HepG2 (cell line): ENCODE data around the gene SPRYD4. TPM values are rescaled to one million over a fixed set of nuclear protein-coding genes. Genes with fewer than 3 reads are reported as not detected.

Experiments
- ARNTL ChIP-seq: sonication (generic); formaldehyde crosslinking; IDR thresholded peaks from 2 replicates; pipeline ENCODE4 v1.4.0; 2020; ENCODE audit warnings: mild to moderate bottlenecking, missing genetic modification reagents
- FOXA3 ChIP-seq: IDR thresholded peaks from 2 replicates; pipeline ENCODE4 v1.6.1; 2016; ENCODE audit warnings: missing genetic modification reagents, missing compliant biosample characterization
- HOXD1 ChIP-seq: sonication (generic); formaldehyde crosslinking; IDR thresholded peaks from 2 replicates; pipeline ENCODE4 v1.5.0; 2020; ENCODE audit warnings: missing genetic modification reagents
- ISX ChIP-seq: sonication (generic); formaldehyde crosslinking; conservative IDR thresholded peaks from 2 replicates; pipeline ENCODE4 v1.5.0; 2020; ENCODE audit warnings: missing genetic modification reagents
- MED1 ChIP-seq: sonication (generic); formaldehyde crosslinking; IDR thresholded peaks from 2 replicates; pipeline ENCODE4 v1.4.0; 2020; ENCODE audit warnings: missing genetic modification reagents
- PPARG ChIP-seq: conservative IDR thresholded peaks from 2 replicates; pipeline ENCODE4 v1.6.1; 2016; ENCODE audit warnings: missing biosample characterization, missing genetic modification reagents
- REL ChIP-seq: sonication (generic); formaldehyde crosslinking; conservative IDR thresholded peaks from 2 replicates; pipeline ENCODE4 v1.8.0; 2022; ENCODE audit warnings: mild to moderate bottlenecking, missing genetic modification reagents, moderate library complexity
- SUZ12 ChIP-seq: fragments of 150-350 bp; IDR thresholded peaks from 2 replicates; pipeline ENCODE4 v1.6.1; 2014; ENCODE audit warnings: low read depth, low read length
- ZFP37 ChIP-seq: sonication (generic); formaldehyde crosslinking; IDR thresholded peaks from 2 replicates; pipeline ENCODE4 v1.4.0; 2020; ENCODE audit warnings: missing genetic modification reagents, borderline replicate concordance
- ZNF329 ChIP-seq: sonication (generic); formaldehyde crosslinking; IDR thresholded peaks from 2 replicates; pipeline ENCODE4 v1.9.0; 2021; ENCODE audit warnings: low read depth, mild to moderate bottlenecking, missing genetic modification reagents
- ZNF44 ChIP-seq: sonication (generic); formaldehyde crosslinking; IDR thresholded peaks from 2 replicates; pipeline ENCODE4 v1.5.1; 2020; ENCODE audit warnings: mild to moderate bottlenecking, missing genetic modification reagents
- ZNF615 ChIP-seq: sonication (generic); formaldehyde crosslinking; IDR thresholded peaks from 2 replicates; pipeline ENCODE4 v1.5.0; 2020; ENCODE audit warnings: mild to moderate bottlenecking, missing genetic modification reagents, borderline replicate concordance
- polyA plus RNA-seq, 8 experiments: library from polyadenylated mRNA; depleted of rRNA in 3 of 8; stranded (reverse) in 7 of 8; unstranded in 1 of 8; fragments of >200 nt; fragmentation: Illumina TruSeq in 4 of 8; extraction: Trizol in 4 of 8; gene quantifications; 2 replicates each; pipeline versions ENCODE4 v1.2.1 to v1.2.3, GENCODE V29; 2011 to 2016; ENCODE audit warnings: low read depth in 4 of 8, missing spikeins in 1 of 8, mixed read lengths in 1 of 8; ENCODE audit not compliant: insufficient read depth in 1 of 8
- total RNA-seq, 5 experiments: library from RNA; depleted of rRNA; stranded (reverse); fragments of >200 nt; fragmentation: Illumina TruSeq; extraction: Trizol; gene quantifications; 2 replicates each; pipeline ENCODE4 v1.2.3, GENCODE V29; 2016; ENCODE audit warnings: low read depth in 1 of 5
- TF ChIP-seq, protein P1 (sequence below): sonication (generic); formaldehyde crosslinking; IDR thresholded peaks from 2 replicates; pipeline ENCODE4 v1.8.0; 2023; ENCODE audit warnings: mild to moderate bottlenecking, missing genetic modification reagents
- TF ChIP-seq, protein P2 (sequence below): sonication (generic); formaldehyde crosslinking; IDR thresholded peaks from 2 replicates; pipeline ENCODE4 v1.8.0; 2022; ENCODE audit warnings: mild to moderate bottlenecking, missing genetic modification reagents; ENCODE audit not compliant: insufficient replicate concordance
- TF ChIP-seq, protein P3 (sequence below): sonication (generic); formaldehyde crosslinking; IDR thresholded peaks from 2 replicates; pipeline ENCODE4 v1.5.0; 2020; ENCODE audit warnings: mild to moderate bottlenecking, missing genetic modification reagents, borderline replicate concordance
- TF ChIP-seq, protein P4 (sequence below): sonication (generic); formaldehyde crosslinking; IDR thresholded peaks from 2 replicates; pipeline ENCODE4 v1.4.0; 2020; ENCODE audit warnings: missing genetic modification reagents

SPRYD4 gene
- total and polyA plus RNA-seq, 2 of the 13 experiments (the other 11 are each of a cell fraction or from before 2014, with no cell fraction given): 3.9 to 4.5 TPM

DNA sequence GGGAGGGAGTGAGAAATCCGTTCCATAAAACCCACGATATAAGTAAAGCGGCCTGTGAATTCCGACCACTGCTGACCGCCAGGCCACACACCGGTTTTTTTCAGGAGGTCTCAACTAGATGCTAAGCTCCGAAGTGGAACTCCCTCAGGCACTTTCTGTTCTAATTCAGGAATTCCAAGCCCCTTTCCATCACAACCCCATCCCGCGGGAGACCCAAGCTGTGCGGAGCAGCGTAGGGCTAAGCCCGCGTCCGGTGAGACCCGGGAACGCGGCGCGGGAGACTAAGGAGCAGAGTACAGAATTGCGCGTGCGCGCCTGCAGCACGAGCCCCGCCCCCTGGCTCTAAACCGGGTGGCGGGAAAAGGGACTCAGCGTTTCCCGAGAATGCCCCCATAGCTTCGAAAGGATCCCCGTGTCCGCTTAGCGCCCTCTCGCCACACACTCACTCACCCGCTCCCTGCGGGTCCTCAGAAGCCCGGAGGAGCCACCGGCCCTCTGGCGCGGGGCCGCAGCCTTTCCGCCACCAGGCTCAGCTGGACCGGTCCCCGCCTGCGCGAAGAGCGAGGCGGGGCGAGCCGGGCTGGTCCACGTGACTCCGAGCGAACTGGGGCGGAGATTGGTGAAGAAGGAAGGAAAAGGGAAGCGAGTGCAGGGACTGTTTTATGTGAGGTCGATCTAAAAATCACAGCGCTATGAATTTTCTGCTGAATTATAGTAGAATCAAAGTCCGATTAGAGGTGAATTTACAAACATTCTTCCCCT, 19.3 kb upstream of the SPRYD4 start, which contains the start of gene TIMELESS (continued):
- TF ChIP-seq, protein P1, sequence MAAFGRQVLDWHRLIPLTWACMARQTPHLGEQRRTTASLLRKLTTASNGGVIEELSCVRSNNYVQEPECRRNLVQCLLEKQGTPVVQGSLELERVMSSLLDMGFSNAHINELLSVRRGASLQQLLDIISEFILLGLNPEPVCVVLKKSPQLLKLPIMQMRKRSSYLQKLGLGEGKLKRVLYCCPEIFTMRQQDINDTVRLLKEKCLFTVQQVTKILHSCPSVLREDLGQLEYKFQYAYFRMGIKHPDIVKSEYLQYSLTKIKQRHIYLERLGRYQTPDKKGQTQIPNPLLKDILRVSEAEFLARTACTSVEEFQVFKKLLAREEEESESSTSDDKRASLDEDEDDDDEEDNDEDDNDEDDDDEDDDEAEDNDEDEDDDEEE (CRISPR knock-in tag): peak; percentile 69; the same call in 1 of the 2 replicates
- no peak for TF ChIP-seq SUZ12
- peak; percentile 80; the same call in 1 of the 2 replicates for TF ChIP-seq ZNF44 (CRISPR knock-in tag)
- TF ChIP-seq ZFP37: 0 out of 2 replicates have a peak, but pooled peaks have one; percentile 45
- TF ChIP-seq MED1 (CRISPR knock-in tag): peak; percentile 63
- TF ChIP-seq, protein P2, sequence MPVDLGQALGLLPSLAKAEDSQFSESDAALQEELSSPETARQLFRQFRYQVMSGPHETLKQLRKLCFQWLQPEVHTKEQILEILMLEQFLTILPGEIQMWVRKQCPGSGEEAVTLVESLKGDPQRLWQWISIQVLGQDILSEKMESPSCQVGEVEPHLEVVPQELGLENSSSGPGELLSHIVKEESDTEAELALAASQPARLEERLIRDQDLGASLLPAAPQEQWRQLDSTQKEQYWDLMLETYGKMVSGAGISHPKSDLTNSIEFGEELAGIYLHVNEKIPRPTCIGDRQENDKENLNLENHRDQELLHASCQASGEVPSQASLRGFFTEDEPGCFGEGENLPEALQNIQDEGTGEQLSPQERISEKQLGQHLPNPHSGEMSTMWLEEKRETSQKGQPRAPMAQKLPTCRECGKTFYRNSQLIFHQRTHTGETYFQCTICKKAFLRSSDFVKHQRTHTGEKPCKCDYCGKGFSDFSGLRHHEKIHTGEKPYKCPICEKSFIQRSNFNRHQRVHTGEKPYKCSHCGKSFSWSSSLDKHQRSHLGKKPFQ (CRISPR knock-in tag): peak; percentile 15
- TF ChIP-seq ARNTL (CRISPR knock-in tag): peak; percentile 95
- TF ChIP-seq HOXD1: no peak
- TF ChIP-seq ISX: peak; percentile 37; the same call in 1 of the 2 replicates
- TF ChIP-seq, protein P3, sequence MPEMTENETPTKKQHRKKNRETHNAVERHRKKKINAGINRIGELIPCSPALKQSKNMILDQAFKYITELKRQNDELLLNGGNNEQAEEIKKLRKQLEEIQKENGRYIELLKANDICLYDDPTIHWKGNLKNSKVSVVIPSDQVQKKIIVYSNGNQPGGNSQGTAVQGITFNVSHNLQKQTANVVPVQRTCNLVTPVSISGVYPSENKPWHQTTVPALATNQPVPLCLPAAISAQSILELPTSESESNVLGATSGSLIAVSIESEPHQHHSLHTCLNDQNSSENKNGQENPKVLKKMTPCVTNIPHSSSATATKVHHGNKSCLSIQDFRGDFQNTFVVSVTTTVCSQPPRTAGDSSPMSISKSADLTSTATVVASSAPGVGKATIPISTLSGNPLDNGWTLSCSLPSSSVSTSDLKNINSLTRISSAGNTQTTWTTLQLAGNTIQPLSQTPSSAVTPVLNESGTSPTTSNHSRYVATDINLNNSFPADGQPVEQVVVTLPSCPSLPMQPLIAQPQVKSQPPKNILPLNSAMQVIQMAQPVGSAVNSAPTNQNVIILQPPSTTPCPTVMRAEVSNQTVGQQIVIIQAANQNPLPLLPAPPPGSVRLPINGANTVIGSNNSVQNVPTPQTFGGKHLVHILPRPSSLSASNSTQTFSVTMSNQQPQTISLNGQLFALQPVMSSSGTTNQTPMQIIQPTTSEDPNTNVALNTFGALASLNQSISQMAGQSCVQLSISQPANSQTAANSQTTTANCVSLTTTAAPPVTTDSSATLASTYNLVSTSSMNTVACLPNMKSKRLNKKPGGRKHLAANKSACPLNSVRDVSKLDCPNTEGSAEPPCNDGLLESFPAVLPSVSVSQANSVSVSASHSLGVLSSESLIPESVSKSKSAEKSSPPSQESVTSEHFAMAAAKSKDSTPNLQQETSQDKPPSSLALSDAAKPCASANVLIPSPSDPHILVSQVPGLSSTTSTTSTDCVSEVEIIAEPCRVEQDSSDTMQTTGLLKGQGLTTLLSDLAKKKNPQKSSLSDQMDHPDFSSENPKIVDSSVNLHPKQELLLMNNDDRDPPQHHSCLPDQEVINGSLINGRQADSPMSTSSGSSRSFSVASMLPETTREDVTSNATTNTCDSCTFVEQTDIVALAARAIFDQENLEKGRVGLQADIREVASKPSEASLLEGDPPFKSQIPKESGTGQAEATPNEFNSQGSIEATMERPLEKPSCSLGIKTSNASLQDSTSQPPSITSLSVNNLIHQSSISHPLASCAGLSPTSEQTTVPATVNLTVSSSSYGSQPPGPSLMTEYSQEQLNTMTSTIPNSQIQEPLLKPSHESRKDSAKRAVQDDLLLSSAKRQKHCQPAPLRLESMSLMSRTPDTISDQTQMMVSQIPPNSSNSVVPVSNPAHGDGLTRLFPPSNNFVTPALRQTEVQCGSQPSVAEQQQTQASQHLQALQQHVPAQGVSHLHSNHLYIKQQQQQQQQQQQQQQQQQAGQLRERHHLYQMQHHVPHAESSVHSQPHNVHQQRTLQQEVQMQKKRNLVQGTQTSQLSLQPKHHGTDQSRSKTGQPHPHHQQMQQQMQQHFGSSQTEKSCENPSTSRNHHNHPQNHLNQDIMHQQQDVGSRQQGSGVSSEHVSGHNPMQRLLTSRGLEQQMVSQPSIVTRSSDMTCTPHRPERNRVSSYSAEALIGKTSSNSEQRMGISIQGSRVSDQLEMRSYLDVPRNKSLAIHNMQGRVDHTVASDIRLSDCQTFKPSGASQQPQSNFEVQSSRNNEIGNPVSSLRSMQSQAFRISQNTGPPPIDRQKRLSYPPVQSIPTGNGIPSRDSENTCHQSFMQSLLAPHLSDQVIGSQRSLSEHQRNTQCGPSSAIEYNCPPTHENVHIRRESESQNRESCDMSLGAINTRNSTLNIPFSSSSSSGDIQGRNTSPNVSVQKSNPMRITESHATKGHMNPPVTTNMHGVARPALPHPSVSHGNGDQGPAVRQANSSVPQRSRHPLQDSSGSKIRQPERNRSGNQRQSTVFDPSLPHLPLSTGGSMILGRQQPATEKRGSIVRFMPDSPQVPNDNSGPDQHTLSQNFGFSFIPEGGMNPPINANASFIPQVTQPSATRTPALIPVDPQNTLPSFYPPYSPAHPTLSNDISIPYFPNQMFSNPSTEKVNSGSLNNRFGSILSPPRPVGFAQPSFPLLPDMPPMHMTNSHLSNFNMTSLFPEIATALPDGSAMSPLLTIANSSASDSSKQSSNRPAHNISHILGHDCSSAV: no peak
- TF ChIP-seq ZNF329 (CRISPR knock-in tag): no peak; the same call in 1 of the 2 replicates
- no peak for TF ChIP-seq FOXA3
- TF ChIP-seq, protein P4, sequence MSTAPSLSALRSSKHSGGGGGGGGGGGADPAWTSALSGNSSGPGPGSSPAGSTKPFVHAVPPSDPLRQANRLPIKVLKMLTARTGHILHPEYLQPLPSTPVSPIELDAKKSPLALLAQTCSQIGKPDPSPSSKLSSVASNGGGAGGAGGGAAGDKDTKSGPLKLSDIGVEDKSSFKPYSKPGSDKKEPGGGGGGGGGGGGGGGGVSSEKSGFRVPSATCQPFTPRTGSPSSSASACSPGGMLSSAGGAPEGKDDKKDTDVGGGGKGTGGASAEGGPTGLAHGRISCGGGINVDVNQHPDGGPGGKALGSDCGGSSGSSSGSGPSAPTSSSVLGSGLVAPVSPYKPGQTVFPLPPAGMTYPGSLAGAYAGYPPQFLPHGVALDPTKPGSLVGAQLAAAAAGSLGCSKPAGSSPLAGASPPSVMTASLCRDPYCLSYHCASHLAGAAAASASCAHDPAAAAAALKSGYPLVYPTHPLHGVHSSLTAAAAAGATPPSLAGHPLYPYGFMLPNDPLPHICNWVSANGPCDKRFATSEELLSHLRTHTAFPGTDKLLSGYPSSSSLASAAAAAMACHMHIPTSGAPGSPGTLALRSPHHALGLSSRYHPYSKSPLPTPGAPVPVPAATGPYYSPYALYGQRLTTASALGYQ: peak; percentile 62; the same call in 1 of the 2 replicates
- no peak; the same call in 1 of the 2 replicates for TF ChIP-seq REL (CRISPR knock-in tag)
- peak; percentile 63; the same call in 1 of the 2 replicates for TF ChIP-seq ZNF615 (CRISPR knock-in tag)
- TF ChIP-seq PPARG (CRISPR knock-in tag): 0 out of 2 replicates have a peak, but pooled peaks have one; percentile 11
